NCI-H774 (cell line): ENCODE results near the gene CPA5.
"Not testable (repeated sequence)": the region's sequence is repeated elsewhere in the genome, so short reads cannot be mapped to it uniquely, and the experiment has no call there.

Experiments
- DNase-seq: peaks from one replicate; lab custom pipeline; 2025; lab: John Stamatoyannopoulos, UW

The CPA5 gene

DNA sequence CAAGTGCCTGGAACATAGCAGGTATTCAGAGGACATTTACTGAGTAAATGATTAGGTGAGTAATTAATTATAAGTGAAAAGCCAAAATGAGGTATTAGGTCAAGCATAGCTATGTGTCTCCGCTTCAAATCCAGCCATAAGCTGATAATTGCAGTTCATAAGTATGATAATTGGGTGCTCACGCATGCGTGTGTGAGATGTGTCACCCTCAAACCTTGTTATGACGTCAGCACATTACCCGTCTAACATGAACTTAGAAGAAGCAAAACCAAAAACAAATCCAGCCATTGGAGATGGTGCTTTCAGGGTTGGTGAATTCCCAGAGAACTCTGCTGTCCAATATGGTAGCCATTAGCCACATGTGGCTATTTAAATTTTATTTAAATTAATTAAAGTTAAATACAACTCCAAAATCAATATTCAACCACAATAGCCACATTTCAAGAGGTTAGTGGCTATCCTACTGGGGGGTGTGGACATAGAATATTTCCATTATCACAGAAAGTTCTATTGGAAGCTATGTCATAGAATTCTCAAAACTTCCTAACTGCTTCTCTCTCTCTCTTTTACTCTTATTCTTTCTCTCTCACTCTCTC lies at the start of gene CPA5:
Gene CPA5 (plus strand): TSS at position 546 of the 596 bp plus-strand sequence. CDS start 1,670 bp downstream, outside the sequence.
- DNase-seq: no peak

- no peak for DNase-seq
Measured at GRCh38 chr7:130296221-130296951, 48.2 kb upstream of the CPA5 start.

DNA sequence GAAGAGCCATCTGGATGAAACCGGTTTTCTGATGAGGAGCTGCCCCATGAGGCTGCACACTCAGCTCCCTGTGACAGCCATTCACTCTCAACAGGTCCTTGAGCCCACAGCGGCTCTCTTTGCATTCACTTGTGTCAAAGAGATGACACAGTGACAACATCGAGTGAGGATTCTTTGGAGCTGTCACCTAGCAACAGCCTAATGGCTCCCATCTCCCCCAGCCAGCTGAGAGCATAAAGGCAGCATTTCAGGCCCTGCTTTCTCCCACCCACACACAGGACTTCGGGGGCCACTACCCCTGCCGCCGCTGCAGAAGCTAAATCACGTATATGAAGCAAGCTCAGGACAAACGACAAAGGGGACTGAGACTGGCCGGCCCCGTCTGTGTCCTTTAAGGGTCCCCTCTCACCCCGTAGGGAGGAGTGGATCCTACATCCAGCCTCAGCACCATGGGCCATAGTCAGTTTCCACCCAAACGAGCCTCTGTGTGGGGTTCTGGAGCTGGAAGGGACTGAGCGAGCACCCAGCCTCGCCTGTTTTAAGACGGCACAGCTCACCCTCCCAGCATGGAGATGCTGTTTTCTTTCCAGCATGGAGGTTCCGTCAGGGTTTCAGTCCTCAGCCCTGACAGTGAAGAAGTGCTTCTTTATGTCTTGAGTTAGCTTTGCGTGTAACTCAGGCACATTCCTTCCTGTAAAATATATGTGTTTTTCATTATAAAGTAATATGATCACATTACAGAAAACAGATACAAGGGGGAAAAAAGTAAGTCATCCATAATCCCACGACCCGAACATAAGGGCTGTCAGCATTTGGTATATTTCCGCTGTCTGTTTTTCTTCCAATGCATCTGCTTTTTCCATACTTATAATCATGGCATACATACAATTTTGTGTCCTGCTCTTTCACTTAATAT lies 46.7 kb upstream of the CPA5 start:
- no peak for DNase-seq

DNA sequence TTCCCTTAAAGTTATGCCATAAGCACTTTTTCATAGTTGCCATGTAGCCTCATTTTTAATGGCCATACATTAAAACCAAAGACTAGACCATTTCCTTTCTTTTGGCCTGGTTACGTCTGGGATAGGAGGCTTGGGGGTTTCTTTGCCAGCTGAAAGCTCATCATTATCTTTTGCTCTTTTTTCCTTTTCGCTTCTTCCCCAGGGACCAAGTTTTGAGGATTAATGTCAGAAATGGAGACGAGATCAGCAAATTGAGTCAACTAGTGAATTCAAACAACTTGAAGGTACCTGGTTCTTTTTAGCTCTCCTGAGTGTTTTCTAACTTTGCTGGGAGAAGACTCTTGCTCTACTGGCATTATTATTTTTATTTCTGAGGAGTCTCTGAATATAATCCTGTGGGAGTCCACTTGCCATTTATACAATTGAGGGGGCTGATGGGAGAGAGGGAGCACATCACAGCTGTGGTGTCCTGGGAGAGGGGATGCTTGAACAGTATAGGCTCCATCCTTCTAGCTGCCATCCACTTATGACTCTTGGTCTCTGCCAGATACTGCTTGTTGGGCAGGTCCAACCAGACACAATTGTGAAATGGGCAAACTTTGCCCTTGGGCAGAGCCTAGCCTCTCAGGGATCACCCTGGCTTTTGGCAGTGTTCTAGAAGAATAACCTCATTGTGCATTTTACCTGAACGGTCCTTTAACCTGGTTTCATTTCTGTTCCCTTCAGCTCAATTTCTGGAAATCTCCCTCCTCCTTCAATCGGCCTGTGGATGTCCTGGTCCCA lies 45.9 kb upstream of the CPA5 start:
- no peak for DNase-seq

- DNase-seq: no peak
Measured at GRCh38 chr7:130299866-130300265, 44.8 kb upstream of the CPA5 start.

GRCh38 chr7:130301501-130302020 lies 43.1 kb upstream of the CPA5 start:
- no peak for DNase-seq

- no peak for DNase-seq
Measured at GRCh38 chr7:130302649-130303048, 42.0 kb upstream of the CPA5 start.

DNA sequence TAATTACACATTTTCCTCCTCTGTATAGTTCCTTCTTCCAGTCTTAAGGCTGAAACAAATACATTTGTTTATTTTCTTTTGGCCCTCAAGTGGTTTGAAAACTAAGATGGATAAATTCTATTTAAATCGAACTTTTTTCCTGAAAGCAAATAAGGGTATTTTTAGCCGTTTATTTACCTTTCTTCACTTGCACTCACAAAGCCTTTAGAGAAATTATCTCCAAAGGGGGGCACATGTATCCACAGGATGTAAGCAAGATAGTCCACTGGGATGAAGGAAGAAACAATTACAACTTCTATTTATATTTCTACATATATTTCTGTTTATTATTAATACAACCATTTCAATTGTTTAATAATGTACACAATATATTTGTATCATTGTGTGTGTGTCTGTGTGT lies 41.5 kb upstream of the CPA5 start:
- DNase-seq: no peak

DNA sequence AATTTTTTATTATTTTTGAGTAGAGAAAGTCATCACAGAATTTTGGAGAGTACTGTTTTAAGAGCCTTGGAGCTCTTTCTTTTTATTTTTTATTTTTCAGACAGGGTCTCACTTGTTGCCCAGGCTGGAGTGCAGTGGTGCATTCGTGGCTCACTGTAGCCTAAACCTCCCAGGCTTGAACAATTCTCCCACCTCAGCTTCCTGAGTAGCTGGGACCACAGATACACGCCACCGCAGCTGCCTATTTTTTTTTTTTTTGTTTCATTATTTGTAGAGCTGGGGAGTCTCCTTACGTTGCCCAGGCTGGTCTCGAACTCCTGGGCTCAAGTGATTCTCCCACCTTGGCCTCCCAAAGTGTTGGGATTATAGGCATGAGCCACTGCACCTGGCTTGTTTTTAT lies 41.1 kb upstream of the CPA5 start:
- DNase-seq: no peak

GRCh38 chr7:130303982-130304381 lies 40.6 kb upstream of the CPA5 start:
- no peak for DNase-seq

DNA sequence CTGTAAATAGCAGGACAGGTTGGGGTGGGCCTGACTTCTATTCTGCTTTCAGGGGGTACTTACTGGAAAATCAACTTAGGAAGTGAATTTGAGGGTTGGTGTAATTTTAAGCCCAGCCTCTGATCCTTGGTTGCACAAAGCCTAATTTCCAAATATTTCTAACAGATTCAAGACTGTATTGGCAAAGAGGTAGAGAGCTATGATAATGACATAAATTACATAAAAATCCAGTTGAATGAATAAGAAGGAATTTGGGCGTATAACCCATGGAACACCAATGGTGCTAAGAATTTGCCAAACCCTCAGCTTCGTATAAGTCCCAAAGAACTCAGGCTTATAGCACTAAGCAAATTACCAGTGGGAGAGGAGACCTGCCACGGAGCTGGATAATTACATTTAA lies 39.7 kb upstream of the CPA5 start:
- no peak for DNase-seq

GRCh38 chr7:130305433-130306042 lies 39.1 kb upstream of the CPA5 start:
- no peak for DNase-seq

DNA sequence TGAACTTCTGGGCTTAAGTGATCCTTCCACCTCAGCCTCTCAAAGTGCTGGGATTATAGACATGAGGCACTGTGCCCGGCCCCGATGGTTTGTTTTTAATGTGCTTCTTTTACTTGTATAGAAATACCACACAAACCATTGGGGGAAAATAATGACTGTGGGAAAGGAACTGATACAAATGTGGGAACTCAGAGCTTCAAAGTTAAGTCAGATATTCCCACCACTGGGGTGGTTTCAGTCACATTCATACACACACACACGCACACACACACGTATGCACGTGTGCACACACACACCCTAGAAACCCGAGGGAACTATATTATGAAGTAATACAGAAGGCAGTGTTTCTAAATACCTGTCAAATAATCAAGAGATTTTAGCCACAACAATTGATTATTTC lies 34.6 kb upstream of the CPA5 start:
- DNase-seq: no peak

DNA sequence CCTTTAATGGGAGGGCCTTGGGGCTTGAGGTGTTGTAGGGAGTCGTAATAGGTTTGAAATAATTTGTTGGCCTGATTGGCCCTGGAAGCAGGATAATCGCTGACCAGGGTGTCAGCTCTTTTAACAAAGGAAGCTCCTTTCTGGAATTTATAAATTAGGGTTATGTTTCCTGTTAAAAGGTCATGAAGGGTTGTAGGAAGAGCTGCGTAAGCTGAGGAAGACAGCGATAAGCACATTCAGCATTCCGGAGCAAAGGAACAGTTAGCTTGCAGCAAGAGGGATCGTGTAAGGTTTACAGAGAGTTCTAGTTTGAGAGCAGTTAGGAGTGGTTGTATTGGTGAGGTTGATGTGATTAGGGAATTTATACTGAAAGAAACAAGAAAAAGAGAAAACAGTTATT lies 30.3 kb upstream of the CPA5 start:
- no peak for DNase-seq

- DNase-seq: no peak
Measured at GRCh38 chr7:130319541-130319940, 25.1 kb upstream of the CPA5 start.

- DNase-seq: not testable (repeated sequence)
Measured at GRCh38 chr7:130321542-130322229, 22.9 kb upstream of the CPA5 start.

DNA sequence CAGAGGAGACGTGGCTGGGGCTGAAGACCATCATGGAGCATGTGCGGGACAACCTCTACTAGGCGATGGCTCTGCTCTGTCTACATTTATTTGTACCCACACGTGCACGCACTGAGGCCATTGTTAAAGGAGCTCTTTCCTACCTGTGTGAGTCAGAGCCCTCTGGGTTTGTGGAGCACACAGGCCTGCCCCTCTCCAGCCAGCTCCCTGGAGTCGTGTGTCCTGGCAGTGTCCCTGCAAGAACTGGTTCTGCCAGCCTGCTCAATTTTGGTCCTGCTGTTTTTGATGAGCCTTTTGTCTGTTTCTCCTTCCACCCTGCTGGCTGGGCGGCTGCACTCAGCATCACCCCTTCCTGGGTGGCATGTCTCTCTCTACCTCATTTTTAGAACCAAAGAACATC lies 22.0 kb upstream of the CPA5 start:
- DNase-seq: no peak

GRCh38 chr7:130324306-130324943 lies 20.2 kb upstream of the CPA5 start:
- no peak for DNase-seq

DNA sequence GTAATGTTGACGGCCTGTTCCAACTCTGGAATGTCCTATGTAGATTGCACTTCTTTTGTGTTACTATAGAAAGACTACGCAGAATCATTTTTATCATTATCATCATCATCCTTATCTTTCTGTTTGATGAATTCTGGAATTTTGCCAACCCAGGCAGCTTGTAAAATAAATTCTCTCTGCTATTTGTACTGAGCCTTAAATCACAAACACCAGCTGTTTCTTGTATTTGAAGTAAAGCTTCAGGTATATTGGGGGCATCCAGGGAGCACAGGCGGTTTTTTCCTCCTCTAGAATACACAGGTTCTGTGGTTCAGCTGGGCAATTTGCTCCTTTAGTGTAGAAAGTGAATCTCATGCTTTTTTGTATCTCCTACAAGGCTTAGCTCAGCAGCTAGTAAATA lies 14.9 kb upstream of the CPA5 start:
- DNase-seq: no peak
